Stimulated activated CD4-positive, alpha-beta T cell treated with anti-CD3 and anti-CD28 coated beads, Interleukin-12 subunit alpha, Interleukin-12 subunit beta, amount 100 ng/mL, for 24 hours (primary cell): ENCODE data around the gene ALPP.
"Not testable (repeated sequence)": the region's sequence is repeated elsewhere in the genome, so short reads cannot be mapped to it uniquely, and the experiment has no call there.

Source experiments
- DNase-seq, 2 experiments: peaks; one replicate each; pipeline ENCODE4 v3.0.0-alpha.2; 2020; ENCODE audit warnings: low read depth in 2 of 2

Gene ALPP

DNA sequence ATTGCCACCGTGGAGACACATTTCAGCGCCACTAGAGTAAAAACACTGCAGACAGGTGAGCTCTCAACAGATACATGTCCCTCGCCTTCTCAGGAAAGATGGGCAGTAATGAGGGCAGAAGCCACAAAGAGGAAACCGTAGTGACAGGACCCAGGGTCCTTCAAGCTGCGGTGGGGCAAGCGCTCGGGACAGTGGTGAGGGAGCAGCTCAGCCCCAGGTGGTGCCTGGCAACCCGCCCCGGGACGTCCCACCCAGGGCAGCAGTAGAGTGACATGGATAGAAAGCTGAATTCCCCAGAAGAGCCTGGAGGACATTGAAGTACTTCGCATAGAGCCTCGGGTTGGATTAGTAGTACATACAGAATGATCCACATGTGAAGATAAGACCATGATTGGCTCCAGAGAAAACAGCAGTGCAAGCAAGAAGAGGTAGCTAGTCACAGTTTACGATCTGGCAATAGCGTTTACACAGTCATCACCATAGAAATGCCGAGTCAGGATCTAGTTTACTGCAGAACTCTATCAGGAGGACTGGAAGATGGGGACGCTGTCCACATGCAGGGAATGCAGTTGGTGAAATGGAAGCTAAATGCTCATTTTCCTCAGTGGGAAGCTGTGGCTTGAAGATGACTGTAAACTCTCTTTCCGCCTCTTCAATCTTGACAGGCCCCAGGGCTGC is 37.4 kb upstream of the ALPP start:
- no peak for DNase-seq

DNA sequence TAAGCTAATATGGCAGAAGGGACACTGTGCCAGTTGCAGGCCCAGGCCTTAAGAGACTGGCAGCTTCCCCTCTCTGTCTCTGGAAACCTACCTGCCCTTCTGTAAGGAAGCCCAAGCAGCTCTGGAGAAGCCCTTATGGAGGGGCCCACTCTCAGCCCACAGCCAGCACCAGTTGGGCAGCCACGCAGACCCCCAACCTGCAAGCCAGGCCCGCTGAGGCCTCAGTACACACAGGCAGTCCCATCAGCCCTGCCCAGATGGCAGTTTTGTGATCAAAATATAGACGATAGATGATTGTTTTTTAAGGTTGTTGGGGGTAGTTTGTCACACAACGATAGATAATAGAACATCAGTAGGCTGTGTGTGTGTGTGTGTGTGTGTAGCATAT is 36.8 kb upstream of the ALPP start:
- no peak for DNase-seq

DNA sequence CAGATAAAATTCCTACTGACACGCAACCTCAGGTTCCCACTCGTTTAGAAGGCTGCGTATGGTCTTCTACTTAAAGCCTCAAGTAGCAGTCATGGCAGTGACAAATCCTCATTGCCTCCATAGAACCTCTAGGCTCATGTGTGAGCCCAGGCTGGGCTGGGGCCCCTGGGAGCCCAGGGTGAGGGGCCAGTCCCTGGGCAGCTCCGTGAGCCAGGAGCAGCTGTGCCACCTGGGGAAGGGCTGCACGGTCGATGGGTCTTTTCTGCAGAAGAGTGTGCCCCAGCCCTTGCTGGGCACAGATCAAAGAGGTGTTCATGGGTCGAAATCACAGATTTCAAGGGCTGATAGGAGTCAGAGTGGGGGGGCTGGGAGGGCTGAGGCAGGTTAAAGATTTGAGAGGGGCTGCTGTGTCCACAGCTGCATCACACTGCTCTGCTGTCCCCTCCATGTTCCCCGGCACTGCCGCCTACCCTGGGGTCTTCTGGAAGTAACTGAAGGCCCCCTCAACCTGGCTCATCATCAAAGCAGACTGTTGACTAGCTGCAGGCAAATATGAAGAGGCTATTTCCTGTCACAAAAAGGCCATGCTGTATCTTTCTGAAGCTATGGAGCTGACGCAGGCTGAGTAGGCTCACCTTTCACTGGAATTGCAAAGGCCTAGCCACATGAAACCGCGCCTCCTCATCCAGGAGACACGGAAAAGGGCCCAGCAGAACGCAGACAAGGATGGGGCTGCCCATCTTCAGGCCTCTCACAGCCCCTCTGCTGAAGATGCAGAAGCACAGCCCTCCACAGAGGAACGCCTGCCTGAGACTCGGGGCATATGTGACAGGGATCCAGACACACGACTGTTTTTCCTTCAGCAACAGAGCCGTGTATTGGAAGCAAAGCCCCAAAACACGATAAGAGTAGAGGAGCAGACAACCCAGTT is 35.7 kb upstream of the ALPP start:
- no peak for DNase-seq

DNA sequence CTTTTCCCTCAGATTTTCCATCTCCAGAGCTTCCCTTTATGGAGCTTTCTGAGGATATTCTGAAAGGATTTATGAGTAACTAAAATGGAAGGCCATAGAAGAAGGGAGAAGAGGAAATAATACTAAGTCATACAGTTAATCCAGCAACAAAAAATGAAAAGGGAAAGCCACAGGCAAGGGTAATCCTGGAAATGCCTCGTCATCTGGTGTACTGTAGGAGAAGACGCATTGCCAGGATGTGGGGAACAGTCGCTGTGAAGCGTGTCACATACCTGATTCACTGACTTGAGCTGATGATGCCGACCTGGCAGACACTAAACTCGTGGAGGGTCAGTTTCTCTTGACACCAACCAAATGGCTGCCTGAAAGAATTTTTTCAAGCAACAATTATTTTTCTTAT is 34.7 kb upstream of the ALPP start:
- DNase-seq: no peak

DNA sequence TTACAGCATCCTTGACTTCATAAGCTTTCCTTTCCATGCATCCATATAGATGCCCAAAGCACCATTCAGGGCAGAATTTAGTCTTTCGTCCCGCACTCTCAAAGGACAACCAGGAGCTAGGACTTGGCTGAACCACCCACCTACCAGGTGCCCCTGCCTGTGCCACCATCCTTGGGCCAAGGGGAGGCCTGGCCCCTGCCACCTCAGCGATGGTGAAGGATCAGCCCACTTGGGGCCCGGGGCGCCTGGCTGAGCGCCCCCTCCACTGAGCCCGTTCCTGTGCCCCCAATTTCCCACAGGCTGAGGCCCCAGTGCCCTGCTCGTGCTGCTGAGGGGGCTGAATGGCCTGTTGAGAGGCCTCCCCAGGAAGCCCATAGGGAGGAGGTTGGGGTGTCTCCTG is 33.3 kb upstream of the ALPP start:
- no peak for DNase-seq

DNA sequence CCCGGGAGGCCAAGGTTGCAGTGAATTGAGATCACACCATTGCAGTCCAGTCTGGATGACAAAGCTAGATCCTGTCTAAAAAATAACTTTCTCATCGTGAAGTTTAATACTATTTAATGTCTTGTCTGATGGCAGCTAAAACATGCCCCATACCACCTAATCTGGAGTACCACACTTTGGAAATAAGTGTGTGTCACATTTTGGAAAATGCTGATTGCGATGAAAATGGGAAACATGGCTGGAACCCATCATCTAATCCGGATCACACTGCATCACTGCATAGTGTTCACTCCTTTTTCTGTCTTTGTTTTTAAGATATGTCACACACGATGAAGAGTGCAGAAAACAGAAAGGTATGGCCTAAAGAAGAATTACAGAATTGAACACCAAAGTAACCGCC is 31.2 kb upstream of the ALPP start:
- DNase-seq: no peak

DNA sequence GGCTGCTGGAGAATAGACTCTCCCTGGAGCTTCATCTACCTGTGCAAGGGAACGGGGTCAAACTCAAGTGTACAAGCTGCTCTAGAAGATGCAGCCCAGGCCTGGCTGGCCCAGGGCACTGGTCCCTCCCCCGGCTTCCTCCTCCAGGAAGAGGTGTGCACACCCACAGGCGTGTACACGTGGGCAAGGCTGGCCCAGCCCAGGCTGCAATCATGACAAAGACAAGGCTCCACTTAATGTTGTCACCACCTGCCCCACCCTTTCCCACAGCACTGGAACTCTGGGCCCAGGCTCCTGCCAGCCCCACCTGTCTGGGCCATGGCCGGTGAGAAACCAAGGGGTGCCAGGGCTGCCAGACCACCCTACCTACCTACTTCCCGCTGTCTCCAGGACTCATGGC is 29.6 kb upstream of the ALPP start:
- no peak for DNase-seq

DNA sequence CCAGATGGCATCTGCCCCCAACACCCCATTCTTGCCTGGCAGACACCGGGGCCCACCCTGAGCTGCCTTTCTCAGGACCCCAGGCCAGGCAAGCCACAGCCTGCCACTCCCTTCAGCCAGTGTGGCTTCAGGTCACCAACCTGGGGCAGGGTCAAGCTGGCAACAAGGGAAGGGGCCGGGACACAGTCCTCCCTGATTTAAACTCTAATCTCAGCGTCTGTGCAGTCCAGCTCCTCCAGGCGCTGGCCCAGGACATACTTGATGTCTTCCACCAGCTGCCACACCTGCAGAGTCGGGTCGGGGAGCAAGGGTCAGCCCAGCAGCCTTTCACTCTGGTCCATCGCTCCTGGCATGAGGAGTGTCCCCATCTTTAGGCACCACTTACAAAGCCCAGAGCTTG is 29.0 kb upstream of the ALPP start:
- no peak for DNase-seq

DNA sequence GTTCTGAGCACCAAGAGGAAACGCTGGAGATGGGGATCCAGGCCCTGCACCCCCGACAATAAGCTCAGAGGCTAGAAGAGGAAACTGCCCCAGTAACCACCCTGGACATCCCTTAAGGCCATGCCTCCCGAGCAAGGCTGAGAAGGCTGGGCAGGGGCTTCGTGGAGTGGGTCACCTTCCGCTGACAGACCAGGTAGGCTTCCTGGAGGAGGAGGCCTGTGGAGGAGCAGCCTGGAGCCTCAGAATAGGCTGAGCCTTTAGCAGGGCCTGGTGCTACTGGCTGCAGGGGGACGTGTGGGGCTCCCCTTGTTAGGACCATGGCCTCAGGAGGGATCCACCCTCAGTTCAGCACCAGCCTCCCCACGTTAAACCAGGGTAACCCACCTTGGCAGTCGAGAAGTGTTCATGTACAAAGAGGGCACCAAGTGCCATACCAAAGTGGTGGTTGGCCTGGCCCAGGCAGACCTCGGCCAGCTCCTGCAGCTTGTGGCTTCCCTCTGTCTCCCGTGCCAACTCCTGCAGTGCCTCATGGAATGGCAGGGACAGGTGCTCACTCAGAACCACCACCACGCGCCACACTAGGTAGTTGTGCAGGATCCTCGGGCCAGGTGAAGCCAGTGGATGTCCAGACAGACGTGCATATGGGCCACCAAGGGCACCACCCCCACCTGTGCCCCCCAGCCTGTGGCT is 28.5 kb upstream of the ALPP start:
- no peak for DNase-seq

DNA sequence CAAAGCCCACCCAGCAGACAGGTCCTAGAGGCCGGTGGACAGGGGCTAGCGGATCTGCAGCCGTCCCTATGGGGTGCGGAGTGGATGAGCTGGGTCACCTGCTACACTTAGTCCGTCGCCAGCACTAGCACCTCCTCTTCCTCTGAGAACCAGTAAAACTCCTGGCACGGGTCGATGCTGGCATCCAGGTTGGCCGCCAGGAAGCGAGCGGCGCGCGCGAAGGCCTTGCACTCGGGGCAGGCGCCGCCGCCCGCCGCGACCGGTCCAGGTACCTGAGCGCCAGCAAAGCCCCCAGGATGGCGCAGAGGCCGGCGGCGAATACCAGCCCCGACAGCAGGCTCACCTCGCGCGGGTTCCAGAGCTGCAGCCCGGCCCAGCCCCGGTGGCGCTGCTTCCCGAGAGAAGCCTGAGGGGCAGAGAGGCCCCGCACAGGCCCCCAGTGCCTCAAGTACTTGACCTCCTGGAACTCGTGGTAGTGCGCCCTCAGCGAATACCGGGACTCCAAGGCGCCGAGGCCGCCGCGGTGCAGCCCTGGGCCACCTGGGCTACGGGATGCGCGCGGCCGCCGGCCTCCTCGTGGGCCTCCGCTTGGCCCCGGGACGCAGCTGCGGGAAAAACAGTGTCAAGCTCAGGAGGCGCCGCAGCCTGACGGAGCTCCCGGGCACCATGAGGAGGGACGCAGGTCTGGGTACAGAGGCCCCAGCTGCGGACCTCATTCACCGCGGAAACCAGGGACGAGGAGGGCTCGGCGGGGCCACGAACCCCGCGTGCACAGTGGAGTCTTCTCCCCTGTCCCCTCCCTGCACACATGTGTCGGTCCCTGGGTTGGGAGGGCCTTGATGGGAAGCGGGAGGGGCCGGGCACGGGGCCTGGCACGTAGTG is 27.5 kb upstream of the ALPP start:
- DNase-seq: no peak

DNA sequence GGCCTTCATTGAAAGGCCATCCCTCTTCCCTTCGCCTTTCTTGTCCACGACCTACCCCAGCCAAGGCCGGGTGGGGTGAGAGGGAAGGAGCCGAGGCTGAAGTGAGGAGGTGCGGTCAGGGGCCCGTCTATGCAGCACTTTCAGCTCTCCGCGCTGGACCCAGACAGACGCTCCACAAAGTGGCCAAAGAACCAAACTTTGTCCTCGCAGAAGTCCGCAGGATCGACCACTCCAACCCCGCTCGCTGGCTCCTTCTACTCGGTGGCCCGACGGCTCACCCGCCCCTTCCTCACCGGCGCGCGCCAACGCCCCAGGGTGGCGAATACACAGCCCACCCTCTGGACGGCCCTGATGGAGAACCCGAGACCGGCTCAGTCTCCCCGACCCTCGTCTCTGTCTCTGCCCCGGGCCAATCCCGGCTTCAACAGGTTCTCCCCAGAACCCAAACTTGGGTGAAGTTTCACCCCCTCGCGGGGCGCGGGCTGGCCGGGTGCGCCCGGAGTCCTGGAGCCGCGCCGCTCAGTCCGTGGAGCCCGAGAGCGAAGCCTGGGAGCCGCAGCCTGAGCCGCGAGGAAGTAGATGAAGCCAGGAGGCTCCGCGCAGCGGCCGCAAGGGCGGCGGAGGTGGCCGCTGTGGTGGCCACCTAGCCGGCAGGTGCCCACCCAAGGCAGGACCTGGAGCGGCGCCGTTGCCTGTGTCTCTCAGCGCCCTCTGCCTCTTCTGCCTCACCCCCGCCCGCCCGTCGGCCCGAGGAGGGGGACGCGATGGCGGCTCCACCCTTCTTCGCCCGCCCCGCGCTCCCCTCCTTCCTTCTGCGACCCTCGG is 26.7 kb upstream of the ALPP start:
- DNase-seq: no peak

DNA sequence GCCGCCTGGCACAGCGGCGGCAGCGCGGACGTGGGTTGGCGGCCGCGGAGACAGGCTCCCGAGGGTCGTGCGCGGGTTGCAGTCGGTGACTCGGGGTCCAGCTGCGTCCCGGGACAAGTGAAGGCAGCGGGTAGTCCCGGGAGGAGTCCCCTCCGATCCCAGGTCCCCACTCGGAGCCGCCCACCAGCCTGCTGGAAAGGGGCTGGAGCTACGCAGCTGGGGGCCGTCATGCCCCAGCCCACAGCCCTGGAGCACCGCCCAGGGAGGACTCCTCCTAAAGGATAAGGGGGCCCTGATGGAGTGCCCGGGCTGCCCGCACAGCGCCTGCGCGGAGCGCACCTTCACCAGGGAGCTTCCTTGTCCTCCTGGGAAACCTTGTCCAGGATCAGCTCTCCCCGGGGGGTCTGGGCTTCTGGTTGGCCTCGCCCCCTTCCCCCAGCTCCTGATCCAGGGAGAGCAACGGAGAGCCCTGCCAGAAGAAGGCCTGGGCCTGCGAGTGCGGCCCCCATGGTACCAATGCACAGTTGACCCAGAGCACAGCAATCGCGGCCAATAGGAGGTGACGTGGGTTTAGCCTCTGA is 25.9 kb upstream of the ALPP start:
- no peak for DNase-seq

DNA sequence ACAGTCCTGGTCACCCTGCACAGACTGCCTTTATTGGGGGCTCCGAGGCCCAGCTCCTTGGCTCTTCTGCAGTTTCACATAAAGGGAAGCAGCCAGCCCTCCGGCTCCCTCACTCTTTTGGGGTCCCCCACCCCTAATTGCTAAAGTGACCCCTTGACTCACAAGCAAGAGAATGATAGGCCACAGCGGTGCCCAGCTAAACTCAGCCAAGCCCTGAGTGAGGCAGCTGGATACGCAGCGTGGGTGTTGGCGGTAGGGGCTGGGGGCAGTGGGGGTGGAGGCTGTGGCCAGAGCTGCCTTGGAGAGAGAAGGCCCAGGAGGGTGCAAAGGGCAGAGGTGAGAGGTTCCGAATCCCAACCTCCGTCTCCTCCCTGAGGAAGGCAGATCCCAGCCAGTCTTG is 25.5 kb upstream of the ALPP start:
- DNase-seq: no peak

DNA sequence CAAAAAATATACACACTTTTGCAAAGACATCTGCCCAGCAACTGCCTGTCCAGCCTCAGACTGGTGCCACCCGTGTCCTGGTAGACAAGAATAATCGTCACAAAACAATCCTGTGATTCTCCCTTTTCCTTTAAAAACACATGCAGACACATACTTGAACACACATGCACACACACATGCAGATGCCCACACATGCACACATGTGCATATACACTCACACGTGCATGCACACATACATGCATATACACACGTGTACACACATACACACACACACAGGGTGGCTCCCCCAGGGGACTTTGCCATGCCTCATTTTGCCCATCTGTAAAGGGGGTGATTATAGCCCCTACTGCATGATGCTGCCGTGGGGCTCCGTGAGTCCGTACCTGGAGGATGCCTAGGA is 24.9 kb upstream of the ALPP start:
- no peak for DNase-seq

DNA sequence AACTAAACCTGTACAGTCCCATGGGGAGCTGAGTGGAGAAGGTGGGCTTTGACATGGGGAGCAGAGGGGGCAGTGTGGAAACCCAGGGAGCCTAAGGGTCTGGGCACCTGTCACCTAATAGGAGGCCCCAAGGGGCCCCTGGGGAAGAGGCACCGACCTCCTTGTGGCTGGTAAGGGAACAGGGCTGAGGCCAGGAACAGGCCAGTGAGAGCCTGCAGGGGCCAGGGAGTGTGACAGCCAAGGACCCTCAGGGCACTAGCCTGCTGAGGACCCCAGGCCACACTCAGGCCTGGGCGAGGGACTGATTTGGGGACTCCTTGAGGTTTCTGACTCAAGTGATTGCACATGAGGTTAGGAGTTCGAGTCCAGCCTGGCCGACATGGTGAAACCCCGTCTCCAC is 24.5 kb upstream of the ALPP start:
- no peak for DNase-seq

DNA sequence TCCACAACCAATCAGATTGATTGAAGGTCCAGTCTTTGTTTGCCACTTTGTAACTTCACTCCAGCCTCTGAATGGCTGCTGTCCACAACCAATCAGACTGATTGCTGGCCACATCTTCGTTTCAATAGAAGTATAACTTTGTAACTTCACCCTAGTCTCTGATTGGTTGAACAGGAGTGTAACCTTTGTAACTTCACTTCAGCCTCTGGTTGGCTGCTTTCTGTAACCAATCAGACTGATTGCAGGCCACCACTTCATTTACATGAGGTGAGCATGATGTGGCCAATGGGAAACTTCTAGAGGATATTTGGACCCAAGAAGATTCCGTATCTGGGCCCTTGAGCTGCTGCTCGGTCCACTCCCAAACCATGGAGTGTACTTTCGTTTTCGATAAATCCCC is 16.9 kb upstream of the ALPP start:
- DNase-seq: no peak

DNA sequence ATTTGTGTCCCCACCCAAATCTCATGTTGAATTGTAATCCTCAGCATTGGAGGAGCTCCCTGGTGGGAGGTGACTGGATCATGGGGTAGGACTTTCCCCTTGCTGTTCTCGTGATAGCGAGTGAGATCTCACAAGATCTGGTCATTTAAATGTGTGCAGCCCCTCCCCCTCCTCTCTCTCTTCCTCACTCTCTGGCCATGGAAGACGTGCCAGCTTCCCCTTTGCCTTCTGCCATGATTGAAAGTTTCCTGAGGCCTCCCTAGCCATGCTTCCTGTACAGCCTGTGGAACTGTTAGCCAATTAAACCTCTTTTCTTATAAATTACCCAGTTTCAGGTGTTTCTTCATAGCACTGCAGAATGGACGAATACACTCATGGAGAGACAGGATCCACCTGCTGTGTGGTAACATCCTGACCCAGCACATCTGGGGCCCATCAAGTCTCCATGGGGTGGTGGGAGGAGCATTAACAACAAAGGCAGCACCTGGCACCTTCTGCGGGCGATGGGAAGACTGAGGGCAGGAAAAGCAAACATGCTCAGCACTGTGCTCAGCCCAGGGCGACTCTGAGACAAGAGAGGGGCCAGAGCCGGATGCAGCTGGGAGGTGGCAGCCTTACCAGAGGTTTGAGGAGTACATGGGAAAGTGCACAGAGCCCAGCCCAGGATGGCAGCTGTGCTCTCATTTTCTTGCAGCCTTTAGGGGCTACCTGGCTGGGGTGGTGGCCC is 16.2 kb upstream of the ALPP start:
- DNase-seq: no peak

DNA sequence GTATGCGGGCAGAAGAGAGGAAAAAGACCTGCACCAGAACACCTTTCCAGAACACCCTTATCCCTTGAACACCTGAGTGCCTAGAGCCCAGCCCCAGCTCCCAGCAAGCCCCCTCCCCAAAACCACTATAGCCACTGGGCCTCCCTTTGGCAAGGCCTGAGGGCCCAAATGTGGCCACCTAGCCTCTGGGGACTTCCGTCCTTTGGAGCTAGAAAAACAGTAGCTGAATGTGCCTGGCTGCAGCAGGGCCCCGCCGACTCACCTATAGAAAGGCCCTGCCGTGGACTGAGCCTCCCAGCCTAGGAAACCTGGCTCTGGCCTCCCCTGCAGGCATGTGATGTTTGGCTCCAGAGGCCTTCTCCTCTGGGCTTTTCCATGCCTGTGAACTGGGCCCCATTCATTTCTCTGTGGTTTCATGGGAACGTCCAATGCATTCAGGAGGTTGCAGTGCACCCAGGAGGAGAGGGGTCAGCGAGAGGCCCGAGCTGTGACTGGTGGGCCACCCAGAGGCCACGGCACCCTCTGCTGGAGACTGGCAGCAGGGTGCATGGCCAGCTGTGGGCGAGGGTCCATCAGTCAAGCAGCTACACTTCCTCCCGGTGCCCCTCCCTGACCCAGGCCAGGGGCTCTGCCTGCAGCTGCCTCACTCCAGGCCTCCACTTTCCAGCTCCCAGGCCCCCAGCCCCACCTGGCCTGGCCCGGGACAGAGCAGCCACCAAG is 15.3 kb upstream of the ALPP start:
- DNase-seq: not testable (repeated sequence)
